Measurements from ENCODE around the gene TBP.
A peak's percentile ranks its signal among the peaks of the same experiment; 100 is the strongest.
"Not testable (repeated sequence)": the region's sequence is repeated elsewhere in the genome, so short reads cannot be mapped to it uniquely, and the experiment has no call there.

Gene TBP

GRCh38 chr6:170554013-170554795 is at the start of gene TBP:
TBP (plus strand) TSS chr6:170554369; CDS start chr6:170557030, 2,661 bp downstream.
- DNase-seq (ENCODE audit: low spot score) = peak; percentile 98

- DNase-seq (ENCODE audit: low spot score) = no peak
These were observed 49.7 kb upstream of the TBP start for GRCh38 chr6:170504479-170504878.

GRCh38 chr6:170505306-170505705 is 48.9 kb upstream of the TBP start:
- no peak for DNase-seq (ENCODE audit: low spot score)

GRCh38 chr6:170506446-170506845 is 47.7 kb upstream of the TBP start:
- no peak for DNase-seq (ENCODE audit: low spot score)

GRCh38 chr6:170507728-170508127 is 46.4 kb upstream of the TBP start:
- not testable (repeated sequence) for DNase-seq (ENCODE audit: low spot score)

GRCh38 chr6:170508275-170508674 is 45.9 kb upstream of the TBP start:
- DNase-seq (ENCODE audit: low spot score) = not testable (repeated sequence)

GRCh38 chr6:170508892-170509722 is 45.1 kb upstream of the TBP start:
- not testable (repeated sequence) for DNase-seq (ENCODE audit: low spot score)

GRCh38 chr6:170509723-170510018 is 44.5 kb upstream of the TBP start:
- DNase-seq (ENCODE audit: low spot score) = no peak

GRCh38 chr6:170510631-170511030 is 43.5 kb upstream of the TBP start:
- DNase-seq (ENCODE audit: low spot score) = no peak

- DNase-seq (ENCODE audit: low spot score) = no peak
These were observed 41.9 kb upstream of the TBP start for GRCh38 chr6:170512249-170512648.

- DNase-seq (ENCODE audit: low spot score) = no peak
These were observed 39.3 kb upstream of the TBP start for GRCh38 chr6:170514908-170515307.

- peak; percentile 30 for DNase-seq (ENCODE audit: low spot score)
These were observed 37.2 kb upstream of the TBP start for GRCh38 chr6:170516783-170517616.

- no peak for DNase-seq (ENCODE audit: low spot score)
These were observed 31.5 kb upstream of the TBP start for GRCh38 chr6:170522565-170523183.

- DNase-seq (ENCODE audit: low spot score) = no peak
These were observed 30.7 kb upstream of the TBP start for GRCh38 chr6:170523256-170524171.

GRCh38 chr6:170524172-170524502 is 30.0 kb upstream of the TBP start:
- no peak for DNase-seq (ENCODE audit: low spot score)

- DNase-seq (ENCODE audit: low spot score) = no peak
These were observed 28.4 kb upstream of the TBP start for GRCh38 chr6:170525795-170526194.

GRCh38 chr6:170527995-170528394 is 26.2 kb upstream of the TBP start:
- DNase-seq (ENCODE audit: low spot score) = not testable (repeated sequence)

GRCh38 chr6:170529839-170530469 is 24.2 kb upstream of the TBP start:
- DNase-seq (ENCODE audit: low spot score) = peak; percentile 63

- DNase-seq (ENCODE audit: low spot score) = no peak
These were observed 21.2 kb upstream of the TBP start for GRCh38 chr6:170532867-170533488.

GRCh38 chr6:170533792-170534191 is 20.4 kb upstream of the TBP start:
- no peak for DNase-seq (ENCODE audit: low spot score)

Measured in hematopoietic multipotent progenitor cell treated with erythropoietin and hydrocortisone succinate and interleukin-3 and kit ligand, for 15 days (in vitro differentiated cells).